ENCODE results near the gene NPPC.

The NPPC gene

DNA sequence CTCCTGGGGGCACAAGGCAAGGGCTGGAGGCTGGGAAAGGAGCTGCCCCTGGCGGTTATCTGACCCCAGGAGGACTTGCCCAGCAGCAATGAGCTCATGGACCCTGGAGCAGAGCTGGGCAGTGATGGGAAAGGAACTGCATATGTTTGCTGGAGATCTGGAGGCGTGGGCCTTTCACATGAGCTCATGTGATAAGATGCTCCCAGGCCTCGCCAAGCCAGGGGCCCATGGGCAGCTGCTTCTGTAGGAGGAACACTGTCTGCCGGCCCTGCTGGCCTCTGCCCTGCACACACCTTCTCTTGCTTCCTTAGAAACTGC is 9.0 kb upstream of the NPPC start:
- no peak for DNase-seq (ENCODE audit: low read depth in 2 of 2)

DNA sequence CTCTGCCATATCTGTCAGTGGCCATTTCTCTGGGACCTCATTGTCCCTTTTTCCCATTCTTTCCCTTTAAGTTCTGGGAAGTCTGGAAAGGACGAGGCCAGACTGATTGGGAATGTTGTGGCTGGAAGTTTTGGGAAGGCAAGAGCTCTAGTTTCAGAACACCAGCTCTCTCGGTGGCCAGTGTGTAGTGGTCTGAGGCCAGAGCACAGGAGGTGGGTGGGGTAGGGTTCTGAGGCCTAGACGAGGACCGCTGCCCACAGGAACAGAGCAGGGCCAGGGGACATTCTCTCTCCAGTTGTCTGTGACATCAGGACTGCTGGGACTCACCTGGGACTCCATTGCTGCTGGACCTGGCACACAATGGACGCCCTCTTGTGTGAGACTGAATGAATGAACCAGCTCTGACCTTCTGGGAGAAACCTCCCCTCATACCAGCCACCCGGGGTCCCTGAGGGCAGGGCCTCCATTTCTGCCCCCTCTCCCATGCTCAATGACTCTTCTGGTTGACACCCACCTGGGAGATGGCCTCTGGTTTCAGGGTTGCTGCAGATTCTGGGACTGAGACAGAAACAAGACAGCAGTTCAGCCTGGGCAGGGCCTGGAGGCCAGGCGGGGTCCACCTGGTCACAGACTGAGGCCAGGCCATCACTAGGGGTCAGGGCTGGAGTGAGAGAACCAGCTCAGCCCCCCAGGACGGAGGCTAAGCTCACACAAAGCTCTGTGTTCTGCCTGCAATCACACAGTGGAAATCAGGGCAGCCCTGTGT is 8.4 kb upstream of the NPPC start:
- DNase-seq (ENCODE audit: low read depth in 2 of 2): no peak

DNA sequence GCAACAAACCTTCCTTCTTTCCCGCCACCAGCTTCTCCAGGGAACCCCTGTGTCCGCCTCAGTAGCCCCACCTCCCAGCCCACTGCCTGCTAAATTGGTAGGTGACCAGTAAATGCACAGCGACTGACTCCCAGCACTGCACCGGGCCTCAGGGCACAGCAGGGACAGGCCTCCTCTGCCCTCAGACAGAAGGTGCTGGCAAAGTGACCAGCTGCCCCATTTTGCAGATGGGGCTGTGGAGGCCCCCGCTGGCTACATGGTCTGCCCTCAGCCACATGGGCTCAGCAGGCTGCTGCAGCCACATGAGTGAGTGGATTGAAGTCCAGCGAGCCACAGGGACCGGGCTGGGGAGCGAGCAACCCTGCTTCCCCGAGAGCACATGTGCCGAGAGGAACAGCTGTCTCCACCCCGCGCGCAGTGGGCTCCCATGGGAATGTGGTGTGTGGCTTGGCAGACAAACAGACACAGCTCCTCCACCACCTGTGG is 7.8 kb upstream of the NPPC start:
- no peak for DNase-seq (ENCODE audit: low read depth in 2 of 2)

GRCh38 chr2:231932985-231933915 is 7.1 kb upstream of the NPPC start:
- no peak for DNase-seq (ENCODE audit: low read depth in 2 of 2)

DNA sequence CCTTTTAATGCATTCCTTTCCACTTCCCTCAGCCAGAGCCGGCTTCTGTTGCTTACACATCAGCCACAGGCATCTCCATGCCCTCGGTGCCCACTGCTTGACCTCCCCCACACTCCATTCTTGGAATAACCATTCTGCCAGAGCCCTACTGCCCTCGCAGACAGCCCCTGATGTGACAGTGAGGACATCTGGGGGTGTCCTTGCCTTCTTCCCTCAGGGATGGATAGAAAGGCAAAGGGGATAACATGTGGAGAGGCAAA is 6.4 kb upstream of the NPPC start:
- no peak for DNase-seq (ENCODE audit: low read depth in 2 of 2)

DNA sequence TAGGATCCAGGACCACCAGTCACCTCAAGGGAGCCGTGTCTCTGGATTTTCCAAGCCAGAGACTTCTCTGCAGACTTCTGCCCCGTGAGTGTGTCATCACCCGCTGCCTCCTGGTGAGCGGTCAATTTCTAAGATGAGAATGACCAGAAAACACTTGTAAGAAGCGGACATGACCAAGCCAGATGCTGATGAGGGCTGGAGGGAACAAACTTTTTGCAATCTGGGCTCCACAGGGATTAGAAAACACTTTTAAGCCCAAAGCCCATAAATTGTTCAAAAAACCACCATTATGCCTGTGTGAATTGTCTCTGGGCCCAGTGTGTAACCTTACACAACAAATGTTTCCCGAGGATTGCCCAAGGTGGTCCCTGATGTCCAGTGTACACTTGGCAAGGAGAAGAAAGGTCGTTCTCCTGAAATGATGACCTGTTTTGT is 5.3 kb upstream of the NPPC start:
- no peak for DNase-seq (ENCODE audit: low read depth in 2 of 2)

DNA sequence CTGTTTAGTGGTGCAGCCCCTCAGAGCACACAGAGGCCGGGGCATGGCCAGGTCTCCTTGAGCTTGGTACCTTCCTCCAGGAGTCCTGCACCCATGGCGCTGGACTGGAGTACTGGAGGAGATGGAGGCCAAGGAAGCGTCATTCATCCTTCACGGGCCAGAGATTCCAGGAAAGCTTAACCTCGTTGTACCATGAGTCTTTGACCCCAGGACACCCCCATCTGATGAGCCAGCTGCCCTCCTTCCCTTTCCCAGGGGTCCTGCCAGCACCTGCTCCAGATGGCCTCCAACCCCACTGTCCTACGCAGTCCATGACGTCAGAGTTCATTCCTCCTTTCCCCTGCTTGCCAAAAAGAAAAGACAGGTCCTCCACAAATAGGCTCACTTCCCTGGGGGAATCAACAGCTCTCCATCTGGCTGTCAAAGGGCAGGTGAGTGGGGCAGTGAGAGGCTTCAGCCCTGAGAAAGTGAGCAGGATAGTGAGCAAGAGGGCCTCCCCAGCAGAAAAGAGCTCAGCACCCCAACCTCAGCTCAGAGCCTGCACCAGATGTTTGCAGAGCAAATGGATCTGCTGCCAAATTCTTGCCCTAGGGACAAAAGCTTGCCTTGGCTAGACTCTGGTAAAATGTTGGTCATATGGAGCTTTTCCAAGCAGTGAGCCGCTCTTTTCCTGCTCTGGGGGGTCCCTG is 4.5 kb upstream of the NPPC start:
- no peak for DNase-seq (ENCODE audit: low read depth in 2 of 2)

DNA sequence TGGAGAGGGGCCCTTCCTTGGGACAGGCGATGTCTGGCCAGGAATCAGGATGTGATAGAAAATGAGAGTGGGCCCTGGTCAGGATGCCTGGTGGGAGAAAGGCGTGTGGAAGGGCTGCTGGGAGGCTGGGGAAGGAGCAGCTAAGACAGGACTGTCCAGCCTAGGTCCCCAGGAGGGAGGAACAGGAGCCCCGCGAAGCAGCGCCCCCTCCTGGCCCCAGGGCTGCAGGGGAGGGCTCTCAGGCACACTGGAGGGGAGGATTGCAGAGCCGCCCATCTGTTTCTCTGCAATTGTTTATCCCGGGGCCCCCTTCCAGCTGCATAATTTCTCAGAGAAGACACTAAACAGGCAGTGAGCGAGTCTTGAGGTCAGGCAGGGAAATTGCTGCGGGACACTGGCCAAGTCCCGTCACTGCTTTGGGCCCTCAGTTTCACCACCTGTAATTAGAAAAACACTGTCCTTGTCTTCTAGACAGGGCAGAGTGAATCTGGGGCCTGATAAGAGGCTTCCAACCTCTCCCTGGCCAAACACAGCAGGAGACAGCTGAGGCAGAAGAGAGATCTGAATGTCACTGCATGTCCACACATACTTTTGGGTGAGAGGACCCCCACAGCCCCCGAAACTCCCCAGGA is 3.9 kb upstream of the NPPC start:
- peak in 1 of 2 donors; percentile 29 for DNase-seq (ENCODE audit: low read depth in 2 of 2)

- no peak for DNase-seq (ENCODE audit: low read depth in 2 of 2)
These were observed 2.9 kb upstream of the NPPC start for GRCh38 chr2:231928901-231929725.

DNA sequence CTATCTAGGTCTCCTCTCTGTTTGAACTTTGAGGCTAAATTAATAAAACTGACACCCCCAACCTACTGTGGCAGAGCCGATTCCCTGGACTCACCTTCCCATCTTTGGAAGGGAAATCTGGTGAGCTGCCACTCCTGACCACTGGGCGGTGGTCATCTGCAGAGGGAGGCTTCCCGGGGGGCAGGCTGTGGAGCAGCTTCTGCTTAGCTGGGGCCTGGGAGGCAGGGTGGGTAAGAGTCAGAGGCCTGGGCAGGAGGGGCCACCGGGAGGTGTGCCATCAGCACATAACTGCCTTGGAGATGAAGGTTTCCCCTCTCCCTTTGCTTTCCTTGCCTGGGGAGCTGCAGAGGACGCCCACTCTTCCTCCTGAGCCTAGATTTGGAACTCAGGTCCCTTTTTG is 2.3 kb upstream of the NPPC start:
- DNase-seq (ENCODE audit: low read depth in 2 of 2): no peak

DNA sequence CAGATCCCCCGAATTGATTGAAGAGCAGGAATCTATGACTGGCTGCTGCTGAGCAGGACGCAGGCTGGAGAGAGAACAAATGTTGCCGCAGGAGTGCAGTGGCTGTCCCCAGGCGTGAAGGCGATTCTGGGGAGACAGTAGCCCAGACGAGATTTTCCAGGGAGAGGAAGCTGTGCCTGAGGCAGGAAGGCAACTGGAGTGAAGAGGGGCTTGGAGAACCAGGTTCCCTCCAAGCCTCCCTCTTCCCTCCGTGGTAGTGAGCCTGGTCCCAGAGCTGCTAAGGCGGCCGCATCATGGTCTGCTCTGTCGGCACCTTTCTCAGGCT is 1.3 kb upstream of the NPPC start:
- DNase-seq (ENCODE audit: low read depth in 2 of 2): no peak

GRCh38 chr2:231926761-231927565 is 767 bp upstream of the NPPC start:
- DNase-seq (ENCODE audit: low read depth in 2 of 2): peak in 1 of 2 donors; percentile 23

- peak; percentile 39 to 50 for DNase-seq (ENCODE audit: low read depth in 2 of 2)
These were observed 655 bp downstream of the NPPC start for GRCh38 chr2:231925303-231926179.

GRCh38 chr2:231924889-231925275 is 1.3 kb downstream of the NPPC start:
- no peak for DNase-seq (ENCODE audit: low read depth in 2 of 2)

DNA sequence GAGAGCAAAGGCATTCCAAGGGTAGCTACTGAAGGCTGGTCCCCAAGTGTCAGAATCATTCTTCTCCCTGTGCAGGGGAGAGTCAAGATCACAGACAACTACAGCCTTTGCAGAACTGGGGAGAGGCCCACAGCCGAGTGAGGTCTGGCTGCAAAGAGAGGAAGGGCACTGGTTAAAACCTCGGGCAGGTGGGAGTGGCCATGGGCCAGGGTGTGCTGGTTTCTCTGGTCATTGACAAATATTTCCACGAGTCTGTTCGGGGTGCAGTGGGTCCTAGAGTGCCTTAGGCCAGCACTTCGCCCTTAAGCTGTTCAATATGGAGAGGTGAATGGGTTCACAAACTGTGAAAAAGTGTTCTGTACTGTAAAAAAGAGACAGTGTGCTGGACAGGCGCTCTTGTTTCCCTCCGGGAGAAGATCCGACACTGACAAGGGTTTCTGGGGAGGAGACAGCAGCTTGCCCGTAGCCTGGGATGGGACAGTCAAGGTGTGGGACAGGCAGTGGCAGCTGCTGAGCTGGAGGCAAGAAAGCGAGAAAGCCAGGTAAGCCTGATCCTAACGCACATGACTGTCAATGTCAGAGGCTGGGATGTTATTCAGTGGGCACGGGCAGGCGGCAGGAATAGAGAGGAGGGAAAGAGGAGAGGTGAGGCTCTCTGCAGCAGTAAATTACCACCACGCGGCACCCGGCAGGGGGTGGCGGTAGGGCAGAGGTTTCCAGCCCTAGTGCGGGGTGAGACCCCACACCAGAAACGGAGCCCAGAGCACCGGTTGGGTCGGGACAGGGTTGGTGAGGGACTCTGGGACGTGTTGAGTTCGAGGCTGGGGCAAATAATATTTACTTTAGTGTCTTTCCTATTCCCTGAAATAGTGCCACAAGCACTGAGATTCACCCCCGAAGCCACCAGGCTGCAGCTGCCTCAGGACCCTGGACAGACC is 2.0 kb downstream of the NPPC start:
- DNase-seq (ENCODE audit: low read depth in 2 of 2): no peak

DNA sequence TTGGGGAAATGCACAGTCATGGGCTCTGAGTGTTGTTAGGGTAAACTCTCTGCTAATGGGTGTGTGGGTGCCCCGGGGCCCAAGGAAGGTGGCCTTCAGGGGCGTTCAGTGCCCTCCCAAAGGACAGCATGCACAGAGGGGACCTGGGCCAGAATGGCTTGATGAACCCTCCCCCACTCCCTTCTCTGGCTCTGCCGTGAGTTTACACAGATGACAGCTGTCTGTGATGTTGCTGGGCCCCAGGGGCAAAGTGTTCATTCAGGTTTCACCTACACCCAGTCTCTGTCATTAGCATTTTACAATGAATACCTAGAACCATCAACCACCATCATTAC is 3.2 kb downstream of the NPPC start:
- no peak for DNase-seq (ENCODE audit: low read depth in 2 of 2)

DNA sequence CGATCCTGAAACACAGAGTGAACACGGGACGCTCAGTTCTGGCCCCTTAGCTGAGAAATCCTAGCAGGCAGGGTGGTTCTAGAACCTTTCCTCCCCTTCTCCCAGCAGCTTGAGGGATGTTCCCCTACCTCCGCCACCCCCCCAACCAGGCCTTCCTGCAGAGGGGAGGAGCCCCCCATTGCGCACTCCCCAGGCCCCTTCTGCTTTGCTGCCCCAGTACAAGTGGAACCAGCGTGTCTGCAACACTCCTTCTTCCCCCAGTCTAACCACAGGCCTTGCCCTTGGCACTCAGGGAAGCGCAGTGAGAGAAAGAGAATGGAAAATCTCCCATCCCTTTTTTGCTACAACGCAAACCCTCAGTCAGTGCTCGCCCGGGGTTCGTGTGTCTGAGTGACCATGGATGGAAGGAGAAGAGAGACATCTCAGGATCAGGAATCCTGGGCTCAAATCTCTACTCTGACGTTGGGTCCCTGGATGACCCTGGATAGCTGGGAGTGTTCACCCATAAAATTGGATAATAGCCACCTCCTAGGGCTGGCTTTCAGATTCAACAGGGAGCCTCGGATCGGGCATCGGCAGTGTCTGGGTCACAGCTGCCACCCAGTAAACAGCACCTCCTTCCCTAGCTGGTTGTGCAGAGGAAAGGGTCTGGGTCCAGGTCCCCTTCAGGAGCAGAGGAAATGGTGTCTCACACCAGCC is 3.7 kb downstream of the NPPC start:
- no peak for DNase-seq (ENCODE audit: low read depth in 2 of 2)

GRCh38 chr2:231920795-231921194 is 5.4 kb downstream of the NPPC start:
- DNase-seq (ENCODE audit: low read depth in 2 of 2): no peak
